Keratinocyte (primary cell): ENCODE measurements around the gene PLS1. TPM values are rescaled to one million over a fixed set of nuclear protein-coding genes. Genes with fewer than 3 reads are reported as not detected.
"Not testable (repeated sequence)": the region's sequence is repeated elsewhere in the genome, so short reads cannot be mapped to it uniquely, and the experiment has no call there.

Experiments
- DNase-seq: peaks from one replicate; pipeline ENCODE4 v3.0.0-alpha.2; 2011; ENCODE audit warnings: low read depth, missing footprints, low spot score
- FAIRE-seq: peaks from 2 replicates; lab custom pipeline; 2011; peaks lifted over from hg19 to GRCh38; lab: Jason Lieb, UNC
- H2AFZ ChIP-seq: 2 replicates; pipeline ENCODE4 v1.6.0; 2012; ENCODE audit warnings: low read length, control low read depth, inconsistent platforms; ENCODE audit not compliant: control insufficient read depth
- H3K27ac ChIP-seq: 2 replicates; pipeline ENCODE4 v1.5.1; 2011; ENCODE audit warnings: low read length; ENCODE audit not compliant: control insufficient read depth, insufficient read depth
- H3K27me3 ChIP-seq: 3 replicates; pipeline ENCODE4 v1.6.0; 2011; ENCODE audit warnings: low read length; ENCODE audit not compliant: control insufficient read depth, insufficient read depth; ENCODE audit errors: extremely low read depth
- H3K36me3 ChIP-seq, 2 experiments: 2 replicates in 1 of 2; 3 replicates in 1 of 2; pipeline ENCODE4 v1.5.1; 2011; ENCODE audit warnings: low read length in 2 of 2, mild to moderate bottlenecking in 1 of 2; ENCODE audit not compliant: control insufficient read depth in 2 of 2, insufficient read depth in 2 of 2; ENCODE audit errors: extremely low read depth in 1 of 2
- H3K4me1 ChIP-seq: 3 replicates; pipeline ENCODE4 v1.5.1; 2011; ENCODE audit warnings: low read length; ENCODE audit not compliant: control insufficient read depth, insufficient read depth; ENCODE audit errors: extremely low read depth
- H3K4me2 ChIP-seq: 3 replicates; pipeline ENCODE4 v1.6.0; 2011; ENCODE audit warnings: low read depth, low read length; ENCODE audit not compliant: control insufficient read depth, insufficient read depth; ENCODE audit errors: extremely low read depth
- H3K4me3 ChIP-seq, 3 experiments: fragments of 200-600 bp in 1 of 3; sonication (generic) in 1 of 3; 2 replicates in 2 of 3; 3 replicates in 1 of 3; pipeline ENCODE4 v1.5.1; 2011 to 2016; ENCODE audit warnings: low read length in 3 of 3, mild to moderate bottlenecking in 3 of 3, control low read depth in 2 of 3, inconsistent platforms in 1 of 3, low read depth in 1 of 3, mixed read lengths in 1 of 3, mixed run types in 1 of 3, moderate library complexity in 1 of 3; ENCODE audit not compliant: control insufficient read depth in 2 of 3, insufficient read depth in 2 of 3; ENCODE audit errors: extremely low read depth in 1 of 3
- H3K79me2 ChIP-seq: 2 replicates; pipeline ENCODE4 v1.6.0; 2012; ENCODE audit warnings: low read length; ENCODE audit not compliant: control insufficient read depth, insufficient read depth
- H3K9ac ChIP-seq: 3 replicates; pipeline ENCODE4 v1.6.0; 2011; ENCODE audit warnings: low read length; ENCODE audit not compliant: control insufficient read depth, insufficient read depth; ENCODE audit errors: extremely low read depth
- H3K9me1 ChIP-seq: 3 replicates; pipeline ENCODE4 v1.6.0; 2011; ENCODE audit warnings: low read length; ENCODE audit not compliant: control insufficient read depth, insufficient read depth; ENCODE audit errors: extremely low read depth
- H3K9me3 ChIP-seq: 2 replicates; pipeline ENCODE4 v1.5.1; 2012; ENCODE audit warnings: low read depth, low read length; ENCODE audit not compliant: control insufficient read depth
- H4K20me1 ChIP-seq: 3 replicates; pipeline ENCODE4 v1.6.0; 2011; ENCODE audit warnings: low read length; ENCODE audit not compliant: control insufficient read depth, insufficient read depth; ENCODE audit errors: extremely low read depth
- CTCF ChIP-seq, 3 experiments: IDR thresholded peaks in 1 of 3; conservative IDR thresholded peaks in 1 of 3; optimal IDR thresholded peaks in 1 of 3; 2 replicates in 2 of 3; 3 replicates in 1 of 3; pipeline versions ENCODE3 to v1.5.1; 2011; ENCODE audit warnings: low read length in 3 of 3, mild to moderate bottlenecking in 3 of 3, moderate library complexity in 2 of 3, control low read depth in 1 of 3, inconsistent platforms in 1 of 3; ENCODE audit not compliant: insufficient read depth in 2 of 3; ENCODE audit errors: extremely low read depth in 1 of 3
- EZH2 ChIP-seq: IDR thresholded peaks from one replicate; pipeline ENCODE4 v1.6.1; 2012; ENCODE audit warnings: inconsistent platforms, mild to moderate bottlenecking, low read length, moderate library complexity
- dilution Hi-C: fragments of 300-500 bp; cut with MboI; formaldehyde crosslinking; loops from one replicate; pipeline ENCODE4 v1.7.0; 2020; ENCODE audit warnings: low sequenced_read_pairs; ENCODE audit not compliant: extremely low pct_ligation_motif_present
- polyA plus RNA-seq, 5 experiments: library from polyadenylated mRNA; depleted of rRNA in 3 of 5; stranded (reverse) in 3 of 5; stranded (forward) in 1 of 5; unstranded in 1 of 5; fragments of >200 nt; gene quantifications; 1 replicate in 1 of 5; 2 replicates in 3 of 5; 3 replicates in 1 of 5; pipeline versions ENCODE4 v1.2.1 to v1.2.3, GENCODE V29; 2011 to 2012; ENCODE audit warnings: missing spikeins in 2 of 5, low read depth in 1 of 5, low replicate concordance in 1 of 5

Gene PLS1
- polyA plus RNA-seq, 1 donor (not counting 4 experiments of a cell fraction or from before 2014, with no cell fraction given) = 13.9 TPM

- H2AFZ ChIP-seq = no peak overlapping the region
- TF ChIP-seq EZH2 (no peak), CTCF (optimal IDR thresholded peaks at IDR 0.05 in 1 of 3, IDR thresholded peaks at IDR 0.05 in 1 of 3, conservative IDR thresholded peaks at IDR 0.05 in 1 of 3; ENCODE audit: extremely low read depth in 1 of 3, insufficient read depth in 2 of 3, low read length in 3 of 3) (no peak)
- no peaks in the 10 kb centered on the region for H3K36me3 ChIP-seq
- H4K20me1 ChIP-seq = no peaks in the 10 kb centered on the region
- H3K4me2 ChIP-seq = no peak overlapping the region
- no peaks in the 10 kb centered on the region for H3K9me3 ChIP-seq
- H3K4me1 ChIP-seq = peaks cover 16% of the 10 kb centered on the region
- no peaks in the 10 kb centered on the region for H3K27me3 ChIP-seq
- H3K4me3 ChIP-seq = no peak overlapping the region
- no peak overlapping the region for H3K9ac ChIP-seq
- DNase-seq = no peak
- peaks cover 35% of the 10 kb centered on the region for H3K79me2 ChIP-seq
- dilution Hi-C loops = no loop called here
- FAIRE-seq = no peak
- H3K9me1 ChIP-seq = no peaks in the 10 kb centered on the region
- no peak overlapping the region for H3K27ac ChIP-seq
Measured at GRCh38 chr3:142580061-142580423, 16.2 kb upstream of the PLS1 start.

DNA sequence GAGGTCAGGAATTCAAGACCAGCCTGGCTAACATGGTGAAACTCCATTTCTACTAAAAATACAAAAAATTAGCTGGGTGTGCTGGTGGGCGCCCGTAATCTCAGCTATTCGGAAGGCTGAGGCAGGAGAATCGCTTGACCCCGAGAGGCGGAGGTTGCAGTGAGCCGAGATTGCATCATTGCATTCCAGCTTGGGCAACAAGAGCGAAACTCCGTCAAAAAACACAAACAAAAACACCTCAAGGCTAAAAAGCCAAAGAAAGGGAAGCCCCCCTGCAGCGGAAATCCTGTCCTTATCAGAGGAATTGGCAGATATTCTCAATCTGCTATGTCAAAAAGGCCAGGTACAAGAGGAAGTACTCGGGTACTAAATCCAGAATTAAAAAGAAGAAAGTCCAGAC lies 15.1 kb upstream of the PLS1 start:
- H3K4me3 ChIP-seq, H3K4me2 ChIP-seq, H4K20me1 ChIP-seq, H3K9me3 ChIP-seq, DNase-seq, dilution Hi-C loops, H3K9me1 ChIP-seq, H3K9ac ChIP-seq, H2AFZ ChIP-seq, H3K27me3 ChIP-seq, FAIRE-seq, H3K27ac ChIP-seq, H3K36me3 ChIP-seq: not testable (repeated sequence)
- H3K4me1 ChIP-seq = peaks cover 16% of the 10 kb centered on the region
- peaks cover 25% of the 10 kb centered on the region for H3K79me2 ChIP-seq

DNA sequence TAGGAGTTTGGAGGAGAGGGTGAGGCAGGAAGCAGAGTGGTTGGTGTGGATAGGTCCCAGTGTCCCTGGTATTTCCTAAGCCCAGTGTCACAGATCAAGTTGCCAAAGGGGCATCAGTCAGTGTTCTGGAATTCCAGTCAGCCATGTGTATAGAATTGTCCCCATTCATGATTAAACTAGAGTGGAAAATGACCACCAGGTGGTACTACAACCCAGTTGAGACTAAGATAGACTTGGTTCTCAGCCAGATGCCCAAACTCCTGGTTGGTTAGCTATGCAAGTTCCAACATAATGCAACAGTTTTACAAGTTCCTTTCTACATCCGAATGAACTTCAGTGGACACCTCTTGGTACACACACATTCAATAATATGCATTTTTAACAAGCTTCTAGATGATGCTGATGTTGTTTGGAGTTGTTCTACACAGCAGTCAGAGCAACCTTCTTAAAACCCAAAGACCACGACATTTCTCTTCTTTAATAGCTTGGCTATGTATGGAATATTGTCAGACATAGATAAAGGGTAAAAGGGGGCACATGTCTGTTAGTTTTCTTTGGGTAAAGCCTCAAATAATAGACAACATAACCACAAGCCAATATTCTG lies 9.3 kb upstream of the PLS1 start:
- H3K27ac ChIP-seq = no peak overlapping the region
- peak; percentile 62 for DNase-seq

More for the DNA sequence above, 9.3 kb upstream of the PLS1 start:
- H3K9ac ChIP-seq = no peak overlapping the region
- H3K9me1 ChIP-seq = no peaks in the 10 kb centered on the region
- TF ChIP-seq EZH2 (no peak), CTCF (optimal IDR thresholded peaks at IDR 0.05 in 1 of 3, IDR thresholded peaks at IDR 0.05 in 1 of 3, conservative IDR thresholded peaks at IDR 0.05 in 1 of 3; ENCODE audit: extremely low read depth in 1 of 3, insufficient read depth in 2 of 3, low read length in 3 of 3) (peak; percentile 54 to 69 (median 64))
- H3K4me2 ChIP-seq = peak overlapping the region; percentile 51
- no peaks in the 10 kb centered on the region for H4K20me1 ChIP-seq
- H3K27me3 ChIP-seq = no peaks in the 10 kb centered on the region
- no peaks in the 10 kb centered on the region for H3K36me3 ChIP-seq
- dilution Hi-C loops = no loop called here
- peak; percentile 97 for FAIRE-seq
- H3K4me3 ChIP-seq = no peak overlapping the region
- H2AFZ ChIP-seq = peak overlapping the region; percentile 55
- no peaks in the 10 kb centered on the region for H3K79me2 ChIP-seq
- no peaks in the 10 kb centered on the region for H3K9me3 ChIP-seq
- H3K4me1 ChIP-seq = peaks cover 7% of the 10 kb centered on the region
